Progenitor cell of endocrine pancreas (in vitro differentiated cells): ENCODE data around the gene CHRM4. TPM values are rescaled to one million over a fixed set of nuclear protein-coding genes. Genes with fewer than 3 reads are reported as not detected.
A peak's percentile ranks its signal among the peaks of the same experiment; 100 is the strongest.
"Not testable (repeated sequence)": the region's sequence is repeated elsewhere in the genome, so short reads cannot be mapped to it uniquely, and the experiment has no call there.

Experiments
- DNase-seq: peaks from one replicate; pipeline ENCODE4 v3.0.0; 2021; ENCODE audit warnings: low spot score; ENCODE audit not compliant: unreplicated experiment
- H3K27ac Mint-ChIP-seq: 2 replicates; pipeline ENCODE4 v1.8.0; 2021; ENCODE audit warnings: mild to moderate bottlenecking, moderate library complexity, mixed read lengths
- H3K27me3 Mint-ChIP-seq: 2 replicates; pipeline ENCODE4 v1.8.0; 2021; ENCODE audit warnings: mixed read lengths
- H3K36me3 Mint-ChIP-seq: 2 replicates; pipeline ENCODE4 v1.8.0; 2022; ENCODE audit warnings: mixed read lengths; ENCODE audit not compliant: insufficient read depth
- H3K4me1 Mint-ChIP-seq: 2 replicates; pipeline ENCODE4 v1.8.0; 2021; ENCODE audit warnings: low read depth, mixed read lengths
- H3K4me3 Mint-ChIP-seq: 2 replicates; pipeline ENCODE4 v1.8.0; 2021; ENCODE audit warnings: low read depth, mild to moderate bottlenecking, moderate library complexity, mixed read lengths
- H3K9me3 Mint-ChIP-seq: 2 replicates; pipeline ENCODE4 v1.8.0; 2021; ENCODE audit warnings: low read depth, mixed read lengths
- CTCF ChIP-seq: fragments of 200-600 bp; sonication (generic); IDR thresholded peaks from one replicate; pipeline ENCODE4 v1.5.0; 2021; ENCODE audit warnings: antibody characterized with exemption, mild to moderate bottlenecking; ENCODE audit not compliant: unreplicated experiment
- total RNA-seq: library from RNA; stranded (reverse); gene quantifications from 2 replicates; pipeline ENCODE4 v1.2.1, GENCODE V29; 2021

CHRM4 gene
- total RNA-seq, 1 donor from 2014 or later, result 0.81 TPM

GRCh38 chr11:46381819-46382645 lies 9.5 kb downstream of the CHRM4 start:
- H3K27me3 Mint-ChIP-seq, result peaks cover 14% of the 10 kb centered on the region
- H3K4me3 Mint-ChIP-seq, result peak overlapping the region; percentile 92
- H3K36me3 Mint-ChIP-seq, result peaks cover 9% of the 10 kb centered on the region
- no peak for DNase-seq
- H3K9me3 Mint-ChIP-seq, result no peaks in the 10 kb centered on the region
- TF ChIP-seq CTCF, result no peak
- peaks cover 12% of the 10 kb centered on the region for H3K4me1 Mint-ChIP-seq
- peak overlapping the region; percentile 95 for H3K27ac Mint-ChIP-seq

GRCh38 chr11:46381048-46381818 lies 10.3 kb downstream of the CHRM4 start, which contains the start of gene MDK:
Gene MDK (plus strand): TSS chr11:46381669. CDS start chr11:46382058, 389 bp downstream.
- H3K4me1 Mint-ChIP-seq, result peaks cover 12% of the 10 kb centered on the region
- H3K27ac Mint-ChIP-seq, result peak within 1 kb of the TSS; percentile 95
- peaks cover 9% of the 10 kb centered on the region for H3K36me3 Mint-ChIP-seq
- H3K9me3 Mint-ChIP-seq, result no peaks in the 10 kb centered on the region
- peak; percentile 65 for DNase-seq
- H3K27me3 Mint-ChIP-seq, result peaks cover 6% of the 10 kb centered on the region
- TF ChIP-seq CTCF, result no peak
- peak within 1 kb of the TSS; percentile 92 for H3K4me3 Mint-ChIP-seq

GRCh38 chr11:46380340-46381047 lies 11.1 kb downstream of the CHRM4 start:
- peak overlapping the region; percentile 94 for H3K27ac Mint-ChIP-seq
- no peaks in the 10 kb centered on the region for H3K9me3 Mint-ChIP-seq
- H3K27me3 Mint-ChIP-seq, result no peaks in the 10 kb centered on the region
- peaks cover 12% of the 10 kb centered on the region for H3K4me1 Mint-ChIP-seq
- peak; percentile 80 for DNase-seq
- H3K36me3 Mint-ChIP-seq, result peaks cover 11% of the 10 kb centered on the region
- peak overlapping the region; percentile 92 for H3K4me3 Mint-ChIP-seq
- no peak for TF ChIP-seq CTCF

- not testable (repeated sequence) for H3K36me3 Mint-ChIP-seq, H3K9me3 Mint-ChIP-seq, H3K27me3 Mint-ChIP-seq
- peak overlapping the region; percentile 98 for H3K27ac Mint-ChIP-seq
- DNase-seq, result peak; percentile 81
- peak overlapping the region; percentile 92 for H3K4me3 Mint-ChIP-seq
- peaks cover 12% of the 10 kb centered on the region for H3K4me1 Mint-ChIP-seq
Observed at GRCh38 chr11:46379482-46380293, 11.9 kb downstream of the CHRM4 start.

- TF ChIP-seq CTCF, result no peak
- Mint-ChIP-seq H3K4me1 (peaks cover 12% of the 10 kb centered on the region), H3K36me3 (peaks cover 8% of the 10 kb centered on the region), H3K27ac (peak overlapping the region; percentile 98), H3K4me3 (peak overlapping the region; percentile 81), H3K27me3 (no peaks in the 10 kb centered on the region), H3K9me3 (no peaks in the 10 kb centered on the region)
- DNase-seq, result no peak
Observed at GRCh38 chr11:46378811-46379481, 12.6 kb downstream of the CHRM4 start.
